ENCODE measurements around the gene PJVK. TPM values are rescaled to one million over a fixed set of nuclear protein-coding genes. Genes with fewer than 3 reads are reported as not detected.

Gene PJVK
- total and polyA plus RNA-seq, 2 of the 13 experiments (the other 11 are each of a cell fraction or from before 2014, with no cell fraction given): 1.2 to 2.6 TPM

DNA sequence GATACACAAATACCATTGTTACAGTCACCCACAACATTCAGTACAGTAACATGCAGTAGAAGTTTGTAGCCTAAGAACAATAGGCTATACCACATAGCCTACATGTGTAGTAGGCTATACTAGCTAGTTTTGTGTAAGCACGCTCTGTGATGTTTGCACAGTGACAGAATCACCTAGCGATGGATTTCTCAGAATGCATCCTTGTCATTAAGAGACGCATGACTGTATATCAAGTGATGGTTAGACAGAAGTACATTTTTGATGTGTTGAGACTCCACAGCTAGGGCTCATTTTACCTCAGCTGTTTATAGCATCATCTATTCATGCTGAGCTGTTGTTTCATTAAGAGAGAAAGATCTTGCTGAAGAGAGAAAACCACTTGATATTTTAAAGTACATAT, 48.5 kb downstream of the PJVK start (continued):
- TF ChIP-seq, protein P1, sequence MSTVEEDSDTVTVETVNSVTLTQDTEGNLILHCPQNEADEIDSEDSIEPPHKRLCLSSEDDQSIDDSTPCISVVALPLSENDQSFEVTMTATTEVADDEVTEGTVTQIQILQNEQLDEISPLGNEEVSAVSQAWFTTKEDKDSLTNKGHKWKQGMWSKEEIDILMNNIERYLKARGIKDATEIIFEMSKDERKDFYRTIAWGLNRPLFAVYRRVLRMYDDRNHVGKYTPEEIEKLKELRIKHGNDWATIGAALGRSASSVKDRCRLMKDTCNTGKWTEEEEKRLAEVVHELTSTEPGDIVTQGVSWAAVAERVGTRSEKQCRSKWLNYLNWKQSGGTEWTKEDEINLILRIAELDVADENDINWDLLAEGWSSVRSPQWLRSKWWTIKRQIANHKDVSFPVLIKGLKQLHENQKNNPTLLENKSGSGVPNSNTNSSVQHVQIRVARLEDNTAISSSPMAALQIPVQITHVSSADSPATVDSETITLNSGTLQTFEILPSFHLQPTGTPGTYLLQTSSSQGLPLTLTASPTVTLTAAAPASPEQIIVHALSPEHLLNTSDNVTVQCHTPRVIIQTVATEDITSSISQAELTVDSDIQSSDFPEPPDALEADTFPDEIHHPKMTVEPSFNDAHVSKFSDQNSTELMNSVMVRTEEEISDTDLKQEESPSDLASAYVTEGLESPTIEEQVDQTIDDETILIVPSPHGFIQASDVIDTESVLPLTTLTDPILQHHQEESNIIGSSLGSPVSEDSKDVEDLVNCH (CRISPR knock-in tag; IDR thresholded peaks at IDR 0.05): no peak

DNA sequence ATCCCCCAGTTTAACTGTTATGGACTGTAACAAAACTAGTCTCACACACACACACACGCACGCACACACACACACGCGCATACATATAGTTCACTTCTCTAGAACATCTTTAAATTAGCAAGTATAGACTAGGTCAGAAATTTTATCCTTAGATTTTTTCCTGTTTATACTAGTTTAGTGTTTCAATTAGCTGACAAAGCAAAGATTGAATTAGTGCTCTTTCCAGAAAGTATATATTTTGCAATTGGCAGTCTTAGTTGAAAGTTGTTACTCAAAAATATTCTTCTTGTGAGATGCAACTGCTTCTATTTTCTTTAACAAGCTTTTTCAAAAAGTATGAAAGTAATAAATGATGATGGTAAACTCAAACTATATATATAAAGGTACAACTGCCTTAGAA, 51.6 kb downstream of the PJVK start:
- no peak for ATAC-seq
- POLR2A ChIA-PET: no interaction called here
- no peaks in the 10 kb centered on the region for H4K20me1 ChIP-seq (ENCODE audit: insufficient read depth, low read length)
- FAIRE-seq: no peak
- DNase-seq (ENCODE audit: low spot score): no peak
- no peak overlapping the region for H3K4me3 ChIP-seq (replicated peaks in 1 of 3; ENCODE audit: insufficient read depth in 1 of 3, low read depth in 2 of 3, low read length in 3 of 3)
- in situ Hi-C loops (cut with HindIII; ENCODE audit: extremely low pct_ligation_motif_present, low pct_unique_long_range_greater_than_20kb): no loop called here
- intact Hi-C loops (cut with micrococcal nuclease; ENCODE audit: unreplicated experiment): no loop called here
- no peak overlapping the region for H3K9ac ChIP-seq (ENCODE audit: insufficient read depth, low read depth, low read length)
- H3K9me3 ChIP-seq (ENCODE audit: low read length): no peaks in the 10 kb centered on the region
- BruUV-seq (replicated peaks): no TSS peak
- peaks cover 11 to 62% of the 10 kb centered on the region in 2 experiments for H3K36me3 ChIP-seq (replicated peaks in 1 of 2; ENCODE audit: control insufficient read depth in 1 of 2, insufficient read depth in 2 of 2, low read length in 2 of 2)
- H3K4me2 ChIP-seq (ENCODE audit: low read depth, low read length): no peak overlapping the region
- H3K4me1 ChIP-seq (ENCODE audit: insufficient read depth, low read length): peaks cover 9% of the 10 kb centered on the region
- WGBS (ENCODE audit: low lambda C conversion rate): 97% methylated on average over 4 of the region's 4 CpGs
- no peak for TF ChIP-seq HMGA1 (CRISPR knock-in tag; conservative IDR thresholded peaks at IDR 0.05)
- TF ChIP-seq GATA4 (IDR thresholded peaks at IDR 0.05; ENCODE audit: borderline replicate concordance, low read depth): no peak
- TF ChIP-seq, protein P2, sequence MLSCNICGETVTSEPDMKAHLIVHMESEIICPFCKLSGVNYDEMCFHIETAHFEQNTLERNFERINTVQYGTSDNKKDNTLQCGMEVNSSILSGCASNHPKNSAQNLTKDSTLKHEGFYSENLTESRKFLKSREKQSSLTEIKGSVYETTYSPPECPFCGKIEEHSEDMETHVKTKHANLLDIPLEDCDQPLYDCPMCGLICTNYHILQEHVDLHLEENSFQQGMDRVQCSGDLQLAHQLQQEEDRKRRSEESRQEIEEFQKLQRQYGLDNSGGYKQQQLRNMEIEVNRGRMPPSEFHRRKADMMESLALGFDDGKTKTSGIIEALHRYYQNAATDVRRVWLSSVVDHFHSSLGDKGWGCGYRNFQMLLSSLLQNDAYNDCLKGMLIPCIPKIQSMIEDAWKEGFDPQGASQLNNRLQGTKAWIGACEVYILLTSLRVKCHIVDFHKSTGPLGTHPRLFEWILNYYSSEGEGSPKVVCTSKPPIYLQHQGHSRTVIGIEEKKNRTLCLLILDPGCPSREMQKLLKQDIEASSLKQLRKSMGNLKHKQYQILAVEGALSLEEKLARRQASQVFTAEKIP (CRISPR knock-in tag; IDR thresholded peaks at IDR 0.05; ENCODE audit: borderline replicate concordance): no peak
- no peak for TF ChIP-seq JARID2 (CRISPR knock-in tag; IDR thresholded peaks at IDR 0.05; ENCODE audit: insufficient replicate concordance)
- TF ChIP-seq ZNF614 (CRISPR knock-in tag; IDR thresholded peaks at IDR 0.05; ENCODE audit: borderline replicate concordance): no peak
- TF ChIP-seq SPEN (CRISPR knock-in tag; IDR thresholded peaks at IDR 0.05; ENCODE audit: low read depth): no peak
- TF ChIP-seq ZNF180 (CRISPR knock-in tag; IDR thresholded peaks at IDR 0.05; ENCODE audit: borderline replicate concordance, low read depth): no peak
- no peak for TF ChIP-seq CBFB (CRISPR knock-in tag; IDR thresholded peaks at IDR 0.05)
- TF ChIP-seq KAT8 (CRISPR knock-in tag; IDR thresholded peaks at IDR 0.05): no peak
- TF ChIP-seq MAFF (IDR thresholded peaks at IDR 0.05; ENCODE audit: low read depth, low read length): peak; percentile 45; the same call in 1 of the 2 replicates
- TF ChIP-seq, protein P3, sequence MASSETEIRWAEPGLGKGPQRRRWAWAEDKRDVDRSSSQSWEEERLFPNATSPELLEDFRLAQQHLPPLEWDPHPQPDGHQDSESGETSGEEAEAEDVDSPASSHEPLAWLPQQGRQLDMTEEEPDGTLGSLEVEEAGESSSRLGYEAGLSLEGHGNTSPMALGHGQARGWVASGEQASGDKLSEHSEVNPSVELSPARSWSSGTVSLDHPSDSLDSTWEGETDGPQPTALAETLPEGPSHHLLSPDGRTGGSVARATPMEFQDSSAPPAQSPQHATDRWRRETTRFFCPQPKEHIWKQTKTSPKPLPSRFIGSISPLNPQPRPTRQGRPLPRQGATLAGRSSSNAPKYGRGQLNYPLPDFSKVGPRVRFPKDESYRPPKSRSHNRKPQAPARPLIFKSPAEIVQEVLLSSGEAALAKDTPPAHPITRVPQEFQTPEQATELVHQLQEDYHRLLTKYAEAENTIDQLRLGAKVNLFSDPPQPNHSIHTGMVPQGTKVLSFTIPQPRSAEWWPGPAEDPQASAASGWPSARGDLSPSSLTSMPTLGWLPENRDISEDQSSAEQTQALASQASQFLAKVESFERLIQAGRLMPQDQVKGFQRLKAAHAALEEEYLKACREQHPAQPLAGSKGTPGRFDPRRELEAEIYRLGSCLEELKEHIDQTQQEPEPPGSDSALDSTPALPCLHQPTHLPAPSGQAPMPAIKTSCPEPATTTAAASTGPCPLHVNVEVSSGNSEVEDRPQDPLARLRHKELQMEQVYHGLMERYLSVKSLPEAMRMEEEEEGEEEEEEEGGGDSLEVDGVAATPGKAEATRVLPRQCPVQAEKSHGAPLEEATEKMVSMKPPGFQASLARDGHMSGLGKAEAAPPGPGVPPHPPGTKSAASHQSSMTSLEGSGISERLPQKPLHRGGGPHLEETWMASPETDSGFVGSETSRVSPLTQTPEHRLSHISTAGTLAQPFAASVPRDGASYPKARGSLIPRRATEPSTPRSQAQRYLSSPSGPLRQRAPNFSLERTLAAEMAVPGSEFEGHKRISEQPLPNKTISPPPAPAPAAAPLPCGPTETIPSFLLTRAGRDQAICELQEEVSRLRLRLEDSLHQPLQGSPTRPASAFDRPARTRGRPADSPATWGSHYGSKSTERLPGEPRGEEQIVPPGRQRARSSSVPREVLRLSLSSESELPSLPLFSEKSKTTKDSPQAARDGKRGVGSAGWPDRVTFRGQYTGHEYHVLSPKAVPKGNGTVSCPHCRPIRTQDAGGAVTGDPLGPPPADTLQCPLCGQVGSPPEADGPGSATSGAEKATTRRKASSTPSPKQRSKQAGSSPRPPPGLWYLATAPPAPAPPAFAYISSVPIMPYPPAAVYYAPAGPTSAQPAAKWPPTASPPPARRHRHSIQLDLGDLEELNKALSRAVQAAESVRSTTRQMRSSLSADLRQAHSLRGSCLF (CRISPR knock-in tag; IDR thresholded peaks at IDR 0.05; ENCODE audit: borderline replicate concordance): no peak
- peak; percentile 42 to 66 for TF ChIP-seq MAFK (conservative IDR thresholded peaks at IDR 0.05 in 1 of 2, IDR thresholded peaks at IDR 0.05 in 1 of 2; ENCODE audit: low read length in 2 of 2)
- no peak for TF ChIP-seq MTF2 (CRISPR knock-in tag; IDR thresholded peaks at IDR 0.05; ENCODE audit: borderline replicate concordance)
- TF ChIP-seq U2AF1 (optimal IDR thresholded peaks at IDR 0.05; ENCODE audit: low read depth, low read length): no peak
- no peak overlapping the region for H3K27ac ChIP-seq (ENCODE audit: extremely low read length, insufficient read depth, low read length)
- no peaks in the 10 kb centered on the region for H3K79me2 ChIP-seq (ENCODE audit: insufficient read depth, low read length)
- CTCF ChIA-PET (ENCODE audit: low intra/inter-chr PET ratio, low total read pairs): no interaction called here
- H3K27me3 ChIP-seq (ENCODE audit: control insufficient read depth in 1 of 2, insufficient read depth in 2 of 2, low read length in 2 of 2): no peaks in the 10 kb centered on the region
- H2AFZ ChIP-seq (ENCODE audit: low read length): no peak overlapping the region
